Kidney glomerular epithelial cell (primary cell): ENCODE measurements around the gene MS4A6E.
A peak's percentile ranks its signal among the peaks of the same experiment; 100 is the strongest.
"Not testable (repeated sequence)": the region's sequence is repeated elsewhere in the genome, so short reads cannot be mapped to it uniquely, and the experiment has no call there.

ENCODE experiments used
- DNase-seq: peaks from one replicate; lab custom pipeline; 2025; lab: John Stamatoyannopoulos, UW

Gene MS4A6E

GRCh38 chr11:60336767-60337391 is 9.8 kb downstream of the MS4A6E start:
- no peak for DNase-seq

- DNase-seq, result no peak
Measured at GRCh38 chr11:60338053-60338452, 11.0 kb downstream of the MS4A6E start.

- DNase-seq, result no peak
Measured at GRCh38 chr11:60339356-60339755, 12.3 kb downstream of the MS4A6E start.

GRCh38 chr11:60343094-60343704 is 16.1 kb downstream of the MS4A6E start:
- peak; percentile 4 for DNase-seq

- no peak for DNase-seq
Measured at GRCh38 chr11:60344146-60344545, 17.1 kb downstream of the MS4A6E start.

- DNase-seq, result peak; percentile 8
Measured at GRCh38 chr11:60345489-60345888, 18.4 kb downstream of the MS4A6E start.

- no peak for DNase-seq
Measured at GRCh38 chr11:60347084-60347797, 20.2 kb downstream of the MS4A6E start.

GRCh38 chr11:60348116-60348515 is 21.1 kb downstream of the MS4A6E start:
- no peak for DNase-seq

- no peak for DNase-seq
Measured at GRCh38 chr11:60349990-60350389, 22.9 kb downstream of the MS4A6E start.

- no peak for DNase-seq
Measured at GRCh38 chr11:60357771-60358170, 30.7 kb downstream of the MS4A6E start.

GRCh38 chr11:60360621-60361020 is 33.6 kb downstream of the MS4A6E start:
- DNase-seq, result no peak

- no peak for DNase-seq
Measured at GRCh38 chr11:60362241-60362640, 35.2 kb downstream of the MS4A6E start.

- DNase-seq, result peak; percentile 45
Measured at GRCh38 chr11:60363542-60364470, 36.8 kb downstream of the MS4A6E start.

- not testable (repeated sequence) for DNase-seq
Measured at GRCh38 chr11:60366262-60366904, 39.3 kb downstream of the MS4A6E start.

GRCh38 chr11:60367009-60367408 is 40.0 kb downstream of the MS4A6E start:
- no peak for DNase-seq

GRCh38 chr11:60367896-60368295 is 40.8 kb downstream of the MS4A6E start:
- no peak for DNase-seq

GRCh38 chr11:60370252-60370810 is 43.3 kb downstream of the MS4A6E start:
- no peak for DNase-seq

- no peak for DNase-seq
Measured at GRCh38 chr11:60370811-60371298, 43.8 kb downstream of the MS4A6E start.

GRCh38 chr11:60371386-60371785 is 44.3 kb downstream of the MS4A6E start:
- DNase-seq, result no peak

- no peak for DNase-seq
Measured at GRCh38 chr11:60371854-60372253, 44.8 kb downstream of the MS4A6E start.

- no peak for DNase-seq
Measured at GRCh38 chr11:60372767-60373166, 45.7 kb downstream of the MS4A6E start.
